GM19455 (cell line): ENCODE measurements around the gene PHACTR2.
"Not testable (repeated sequence)": the region's sequence is repeated elsewhere in the genome, so short reads cannot be mapped to it uniquely, and the experiment has no call there.

Source experiments
- ATAC-seq: cut with Tn5 transposase; IDR thresholded peaks from one replicate; pipeline ENCODE4 v1.9.1; 2021; ENCODE audit not compliant: unreplicated experiment

PHACTR2 gene

GRCh38 chr6:143758551-143758950 lies 80.8 kb downstream of the PHACTR2 start:
- no peak for ATAC-seq

DNA sequence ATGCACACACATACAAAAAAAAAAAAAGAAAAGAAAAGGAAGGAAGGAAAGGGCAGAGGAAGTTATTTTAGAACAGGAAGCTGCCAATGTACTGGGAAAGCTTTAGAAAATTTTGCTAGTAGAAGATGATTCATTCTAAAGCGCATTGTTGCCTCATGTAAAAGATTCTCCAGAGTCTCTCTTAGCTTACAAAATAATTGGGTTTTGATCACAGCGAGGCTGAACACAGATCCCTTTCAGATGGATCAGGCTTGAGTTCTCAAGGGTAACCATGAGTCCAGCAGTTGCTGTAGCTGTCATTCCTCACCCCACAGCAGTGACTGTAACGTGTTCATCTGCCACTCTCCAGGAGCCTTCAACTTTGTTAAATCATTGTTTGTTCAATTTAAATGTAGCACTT lies 81.9 kb downstream of the PHACTR2 start:
- ATAC-seq: no peak

DNA sequence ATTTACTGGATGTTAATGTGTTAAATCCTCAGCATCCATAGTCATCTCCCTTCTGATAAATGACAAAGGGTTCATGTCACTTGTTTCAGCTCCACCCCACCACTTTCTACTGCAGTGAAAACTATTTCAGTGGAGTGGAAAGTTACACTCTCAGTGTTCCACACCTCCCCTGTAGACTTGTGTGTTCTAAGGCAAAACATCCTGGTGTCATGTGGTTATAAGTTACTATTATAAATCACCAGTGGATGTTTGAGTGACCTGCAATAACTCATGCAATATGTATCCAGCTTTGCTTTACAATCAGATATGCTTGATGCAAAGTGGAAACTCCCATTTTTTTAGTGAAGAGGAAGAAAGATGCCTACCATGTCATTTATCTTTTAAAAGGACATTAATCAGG lies 83.3 kb downstream of the PHACTR2 start:
- ATAC-seq: no peak

DNA sequence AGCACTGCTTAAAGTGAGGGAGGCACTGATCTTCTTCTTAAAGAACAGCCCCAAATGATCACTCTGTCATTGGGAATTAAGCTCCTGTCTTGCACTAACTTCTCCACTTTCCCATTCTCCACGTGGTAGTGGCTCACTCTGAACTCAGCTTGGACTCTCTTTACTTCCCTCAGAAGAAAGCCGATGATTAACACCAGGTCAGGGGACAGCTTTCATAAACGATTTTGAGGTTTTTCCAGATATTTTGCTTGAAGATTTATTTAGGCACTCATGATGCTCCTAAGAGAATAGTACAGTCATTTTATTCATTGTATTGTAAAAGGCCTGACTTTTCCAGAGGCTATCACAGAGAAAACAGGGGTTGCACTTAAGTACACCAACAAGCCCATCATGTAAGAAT lies 84.4 kb downstream of the PHACTR2 start:
- no peak for ATAC-seq

- no peak for ATAC-seq
These were observed 87.8 kb downstream of the PHACTR2 start for GRCh38 chr6:143765422-143766184.

DNA sequence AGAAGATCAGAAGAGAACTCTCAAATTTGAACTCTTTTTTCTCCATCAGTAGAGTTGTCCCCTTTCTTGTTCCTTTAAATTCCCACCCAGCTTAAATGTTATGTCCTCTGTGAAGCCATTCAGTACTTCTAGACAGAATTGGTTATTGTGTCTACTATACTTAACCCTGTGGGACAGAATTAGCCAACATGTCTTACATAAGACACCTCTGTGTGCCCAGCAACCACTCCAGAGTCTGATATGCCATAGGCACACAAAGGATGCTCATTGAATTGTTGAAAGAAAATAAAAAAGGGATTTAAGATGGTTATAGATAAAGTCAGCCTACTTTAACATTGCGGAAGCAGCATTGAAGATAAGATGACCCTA lies 88.4 kb downstream of the PHACTR2 start:
- no peak for ATAC-seq

DNA sequence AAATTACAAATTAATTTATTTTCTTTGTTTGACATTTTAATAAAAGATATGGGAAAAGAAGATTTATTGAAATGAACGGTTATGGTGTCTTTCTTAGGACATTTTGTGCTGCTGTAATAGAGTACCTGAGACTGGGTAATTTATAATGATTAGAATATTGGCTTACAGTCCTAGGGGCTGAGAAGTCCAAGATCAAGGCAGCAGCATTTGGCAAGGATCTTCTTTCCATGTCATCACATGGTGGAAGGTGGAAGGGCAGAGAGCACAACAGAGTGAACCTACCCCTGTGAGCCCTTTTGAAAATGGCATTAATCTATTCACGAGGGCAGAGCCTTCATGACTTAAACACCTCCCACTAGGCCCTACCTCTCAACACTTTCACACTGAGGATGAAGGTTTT lies 89.7 kb downstream of the PHACTR2 start:
- ATAC-seq: no peak

DNA sequence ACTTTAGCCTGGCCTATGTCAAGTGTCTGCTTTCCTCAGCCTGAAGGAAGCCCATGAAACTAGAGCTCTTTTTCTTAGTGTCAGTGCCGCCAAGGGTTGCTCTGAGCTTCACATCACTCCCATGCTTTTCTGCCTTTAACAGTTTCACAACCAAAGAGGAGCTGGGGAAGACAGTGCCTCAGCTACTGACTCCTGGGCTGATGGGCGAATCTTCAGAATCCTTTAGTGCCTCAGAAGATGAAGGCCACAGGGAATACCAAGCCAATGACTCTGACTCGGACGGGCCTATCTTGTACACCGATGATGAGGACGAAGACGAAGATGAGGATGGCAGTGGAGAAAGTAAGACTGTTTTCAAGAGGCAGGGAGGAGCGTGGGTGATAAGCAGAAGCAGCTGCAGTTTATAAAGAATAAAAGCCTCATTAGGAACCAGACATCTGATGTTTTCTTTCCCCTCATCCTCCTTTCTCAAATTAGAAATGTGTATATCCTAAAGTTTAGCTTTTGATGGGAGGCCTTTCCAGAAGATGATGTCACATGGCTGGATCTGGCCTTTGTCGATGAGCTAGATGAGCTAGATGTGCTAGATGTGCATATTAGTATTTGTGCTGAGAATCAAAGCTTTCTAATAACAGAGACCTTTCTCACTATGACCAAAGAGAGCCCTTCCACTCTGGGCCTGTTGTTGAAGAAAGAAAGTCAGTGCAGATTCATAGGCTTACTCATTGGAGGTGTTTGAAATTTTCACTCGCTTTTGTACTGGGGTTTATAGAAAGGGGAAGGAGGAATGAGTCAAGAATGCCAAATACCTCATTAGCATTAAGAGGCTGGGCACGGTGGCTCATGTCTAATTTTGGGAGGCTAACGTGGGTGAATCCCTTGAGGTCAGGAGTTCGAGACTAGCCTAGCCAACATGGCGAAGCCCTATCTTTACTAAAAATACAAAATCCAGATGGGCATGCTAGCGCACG lies 94.6 kb downstream of the PHACTR2 start:
- ATAC-seq: no peak

GRCh38 chr6:143773506-143774150 lies 95.9 kb downstream of the PHACTR2 start:
- ATAC-seq: no peak

- no peak for ATAC-seq
These were observed 96.6 kb downstream of the PHACTR2 start for GRCh38 chr6:143774347-143774746.

DNA sequence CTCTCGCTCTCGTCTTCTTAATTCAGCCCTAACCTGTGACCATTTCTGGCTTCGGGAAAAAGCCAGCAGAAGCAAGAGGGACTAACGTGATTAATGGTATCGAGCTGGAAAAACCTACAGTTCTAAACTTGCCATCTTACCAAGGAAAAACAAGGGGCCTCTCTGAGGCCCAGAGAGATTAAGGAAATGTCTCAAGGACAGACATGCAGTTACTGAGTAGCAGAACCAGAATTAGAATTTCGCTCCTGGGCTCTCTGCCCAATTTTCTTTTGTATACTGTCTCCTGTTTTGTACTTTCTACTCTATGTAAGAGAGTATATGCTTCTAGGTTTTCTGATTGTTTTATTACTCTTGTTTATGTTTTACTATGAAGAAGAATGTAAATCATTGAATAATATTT lies 97.6 kb downstream of the PHACTR2 start:
- no peak for ATAC-seq

GRCh38 chr6:143778926-143779325 lies 101.2 kb downstream of the PHACTR2 start:
- no peak for ATAC-seq

DNA sequence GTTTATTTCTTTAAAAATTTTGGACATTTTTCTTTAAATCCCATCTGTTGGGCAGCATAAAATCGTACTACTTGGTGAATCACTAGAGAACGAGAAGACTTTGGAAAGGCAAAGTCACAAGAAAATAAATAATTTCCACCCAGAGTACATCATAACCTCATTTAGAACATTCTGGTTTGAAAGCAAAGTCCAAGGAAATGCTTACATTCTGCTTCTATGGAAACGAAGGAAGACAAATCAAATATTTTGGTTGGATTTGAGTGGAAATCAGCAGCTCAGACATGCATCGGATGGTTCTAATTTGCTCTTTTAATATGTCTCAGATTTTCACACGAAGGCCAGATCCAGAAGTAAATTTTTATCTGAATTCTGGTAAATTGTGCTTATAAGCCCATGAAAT lies 104.7 kb downstream of the PHACTR2 start:
- no peak for ATAC-seq

GRCh38 chr6:143783077-143783476 lies 105.3 kb downstream of the PHACTR2 start:
- ATAC-seq: no peak

GRCh38 chr6:143784316-143784715 lies 106.6 kb downstream of the PHACTR2 start:
- ATAC-seq: no peak

- not testable (repeated sequence) for ATAC-seq
These were observed 108.6 kb downstream of the PHACTR2 start for GRCh38 chr6:143786371-143786770.

DNA sequence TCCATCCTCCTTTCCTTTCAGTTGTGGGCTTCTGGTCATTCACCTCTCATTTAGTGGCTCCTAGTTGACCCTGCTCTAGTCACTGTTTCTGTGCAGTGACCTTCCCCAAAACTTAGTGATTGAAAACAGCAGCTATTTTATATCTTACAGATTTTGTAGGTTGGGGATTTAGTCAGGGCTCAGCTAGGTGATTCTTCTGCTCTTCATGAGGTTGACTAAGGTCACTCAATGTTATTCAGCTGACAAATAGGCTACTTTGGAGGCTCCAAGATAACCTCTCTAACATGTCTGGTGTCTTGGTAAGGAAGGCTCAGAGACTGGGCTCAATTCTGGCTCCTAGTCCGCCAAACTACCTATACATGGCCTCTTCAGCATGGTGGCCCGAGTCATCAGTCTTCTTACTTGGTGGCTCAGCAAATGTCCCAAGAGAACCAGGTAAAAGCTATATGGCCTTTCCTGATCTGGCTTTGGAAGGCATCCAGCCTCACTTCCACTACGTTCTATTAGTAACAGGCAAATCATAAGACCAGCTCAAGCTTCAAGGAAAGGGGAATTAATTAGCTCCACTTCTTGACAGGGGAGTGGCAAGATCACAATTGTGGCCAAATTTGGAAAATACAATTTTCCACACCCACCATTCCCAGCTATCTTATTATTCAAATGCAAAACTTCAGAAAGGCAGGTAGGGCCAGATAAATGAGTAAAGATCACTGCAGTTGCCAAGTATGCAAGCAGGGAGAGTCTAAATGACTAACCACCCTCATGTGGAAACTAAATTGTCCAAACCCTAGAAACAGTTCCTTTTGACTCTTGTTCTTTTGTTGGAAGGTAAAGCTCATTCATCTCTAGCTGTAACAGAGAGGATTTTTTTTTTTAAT lies 114.9 kb downstream of the PHACTR2 start:
- no peak for ATAC-seq

DNA sequence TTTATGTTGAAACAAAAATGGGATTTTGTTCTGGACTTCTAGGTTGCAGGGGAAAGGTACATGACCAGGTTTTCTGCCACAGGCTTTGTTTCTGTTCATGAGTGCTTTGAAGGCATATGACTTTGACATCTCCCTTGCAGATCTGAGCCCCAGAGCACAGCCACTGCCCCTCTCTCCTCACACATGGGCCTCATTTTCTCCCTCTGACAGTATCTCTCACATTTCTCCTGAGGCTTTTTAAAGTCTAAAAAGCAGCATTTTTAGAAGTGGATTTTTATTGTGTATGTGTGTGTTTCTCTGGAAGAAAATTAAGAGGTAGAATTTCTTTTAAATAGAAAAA lies 115.5 kb downstream of the PHACTR2 start:
- ATAC-seq: no peak

DNA sequence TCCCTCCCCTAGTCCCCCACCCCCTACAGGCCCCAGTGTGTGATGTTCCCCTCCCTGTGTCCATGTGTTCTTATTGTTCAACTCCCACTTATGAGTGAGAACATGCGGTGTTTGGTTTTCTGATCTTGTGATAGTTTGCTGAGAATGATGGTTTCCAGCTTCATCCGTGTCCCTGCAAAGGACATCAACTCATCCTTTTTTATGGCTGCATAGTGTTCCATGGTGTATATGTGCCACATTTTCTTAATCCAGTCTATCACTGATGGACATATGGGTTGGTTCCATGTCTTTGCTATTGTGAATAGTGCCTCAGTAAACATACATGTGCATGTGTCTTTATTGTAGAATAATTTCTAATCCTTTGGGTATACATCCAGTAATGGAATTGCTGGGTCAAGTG lies 118.8 kb downstream of the PHACTR2 start:
- ATAC-seq: not testable (repeated sequence)

DNA sequence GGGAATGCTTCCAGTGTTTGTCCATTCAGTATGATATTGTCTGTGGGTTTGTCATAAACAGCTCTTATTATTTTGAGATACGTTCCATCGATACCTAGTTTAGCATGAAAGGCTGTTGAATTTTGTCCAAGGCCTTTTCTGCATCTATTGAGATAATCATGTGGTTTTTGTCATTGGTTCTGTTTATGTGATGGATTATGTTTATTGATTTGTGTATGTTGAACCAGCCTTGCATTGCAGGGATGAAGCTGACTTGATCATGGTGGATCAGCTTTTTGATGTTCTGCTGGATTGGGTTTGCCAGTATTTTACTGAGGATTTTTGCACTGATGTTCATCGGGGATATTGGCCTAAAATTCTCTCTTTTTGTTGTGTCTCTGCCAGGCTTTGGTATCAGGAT lies 120.7 kb downstream of the PHACTR2 start:
- not testable (repeated sequence) for ATAC-seq
